Fibroblast of mammary gland (primary cell): ENCODE results near the gene NIN.

Experiments
- DNase-seq: peaks from one replicate; pipeline ENCODE4 v3.0.0-alpha.2; 2010; ENCODE audit warnings: low read depth
- H3K4me3 ChIP-seq: 2 replicates; pipeline ENCODE4 v1.5.1; 2011; ENCODE audit warnings: low read depth, mild to moderate bottlenecking, low read length, moderate library complexity; ENCODE audit not compliant: control insufficient read depth
- CTCF ChIP-seq: conservative IDR thresholded peaks from 2 replicates; pipeline ENCODE4 v1.5.1; 2011; ENCODE audit warnings: low read depth, low read length, inconsistent platforms; ENCODE audit not compliant: control insufficient read depth, insufficient read depth

The NIN gene

GRCh38 chr14:50758945-50759344 is 72.0 kb downstream of the NIN start:
- H3K4me3 ChIP-seq, result no peak overlapping the region
- no peak for DNase-seq
- TF ChIP-seq CTCF, result no peak

- DNase-seq, result no peak
- no peak overlapping the region for H3K4me3 ChIP-seq
Measured at GRCh38 chr14:50758305-50758704, 72.7 kb downstream of the NIN start.

GRCh38 chr14:50757702-50758101 is 73.3 kb downstream of the NIN start:
- no peak overlapping the region for H3K4me3 ChIP-seq
- TF ChIP-seq CTCF, result no peak
- DNase-seq, result no peak

More at GRCh38 chr14:50758305-50758704, 72.7 kb downstream of the NIN start:
- TF ChIP-seq CTCF, result no peak

- no peak overlapping the region for H3K4me3 ChIP-seq
- no peak for TF ChIP-seq CTCF
- DNase-seq, result no peak
Measured at GRCh38 chr14:50756300-50756699, 74.7 kb downstream of the NIN start.

- DNase-seq, result no peak
- H3K4me3 ChIP-seq, result no peak overlapping the region
- TF ChIP-seq CTCF, result no peak
Measured at GRCh38 chr14:50750323-50750722, 80.6 kb downstream of the NIN start.

- TF ChIP-seq CTCF, result no peak
- no peak for DNase-seq
- H3K4me3 ChIP-seq, result no peak overlapping the region
Measured at GRCh38 chr14:50745401-50746058, 85.4 kb downstream of the NIN start.

- no peak for TF ChIP-seq CTCF
- DNase-seq, result no peak
- H3K4me3 ChIP-seq, result no peak overlapping the region
Measured at GRCh38 chr14:50744231-50744630, 86.7 kb downstream of the NIN start.
